Ishikawa (cell line): Measurements from ENCODE around the gene FN3K.

Experiments
- CEBPB ChIP-seq: IDR thresholded peaks from 2 replicates; pipeline ENCODE4 v1.6.1; 2012
- CREB1 ChIP-seq: IDR thresholded peaks from 2 replicates; pipeline ENCODE4 v1.6.1; 2012; ENCODE audit warnings: low read depth
- EGR1 ChIP-seq: IDR thresholded peaks from 2 replicates; pipeline ENCODE4 v1.6.1; 2012
- EP300 ChIP-seq: IDR thresholded peaks from 2 replicates; pipeline ENCODE4 v1.6.1; 2012; ENCODE audit warnings: borderline replicate concordance
- FOXM1 ChIP-seq: IDR thresholded peaks from 2 replicates; pipeline ENCODE4 v1.6.1; 2012; ENCODE audit warnings: low read depth, borderline replicate concordance
- NFIC ChIP-seq: IDR thresholded peaks from 2 replicates; pipeline ENCODE4 v1.6.1; 2012
- RAD21 ChIP-seq: IDR thresholded peaks from 2 replicates; pipeline ENCODE4 v1.6.1; 2012; ENCODE audit warnings: low read depth
- REST ChIP-seq: IDR thresholded peaks from 2 replicates; pipeline ENCODE4 v1.6.1; 2012; ENCODE audit warnings: low read depth, mild to moderate bottlenecking
- TAF1 ChIP-seq: IDR thresholded peaks from 2 replicates; pipeline ENCODE4 v1.6.1; 2012; ENCODE audit warnings: low read depth, mild to moderate bottlenecking
- YY1 ChIP-seq: IDR thresholded peaks from 2 replicates; pipeline ENCODE4 v1.6.1; 2012; ENCODE audit warnings: low read depth
- TF ChIP-seq, protein P1 (sequence below): IDR thresholded peaks from 2 replicates; pipeline ENCODE4 v1.6.1; 2012
- TF ChIP-seq, protein P2 (sequence below): IDR thresholded peaks from 2 replicates; pipeline ENCODE4 v1.6.1; 2012

DNA sequence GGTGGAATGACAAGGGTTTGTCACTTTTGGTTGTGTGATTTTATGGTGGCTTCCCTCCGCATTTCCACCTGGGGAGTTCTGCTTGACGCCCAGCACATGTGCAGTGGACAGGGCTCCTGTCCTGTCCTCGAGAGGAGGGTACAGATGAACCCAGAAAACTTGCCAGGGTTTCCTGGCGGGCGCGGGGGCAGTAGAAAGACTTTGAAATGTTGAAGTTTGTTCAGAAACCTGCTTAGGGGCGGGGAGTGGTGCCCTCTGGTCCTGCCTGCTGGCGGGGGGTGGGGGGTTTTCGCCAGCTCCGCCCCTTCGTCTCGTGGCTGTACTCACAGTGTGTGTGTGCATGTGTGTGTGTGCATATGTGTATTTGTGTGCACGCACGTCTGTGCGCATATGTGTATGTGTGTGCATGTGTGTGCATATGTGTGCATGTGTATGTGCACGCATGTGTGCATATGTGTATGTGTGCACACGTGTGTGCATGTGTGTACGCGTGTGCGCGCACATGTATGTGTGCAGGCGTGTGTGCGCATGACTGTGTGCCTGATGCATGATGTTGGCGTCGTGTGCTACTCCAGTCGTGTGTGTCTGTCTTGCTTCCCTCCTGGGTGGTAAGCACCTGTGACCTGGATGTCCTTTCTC lies 12.1 kb upstream of the FN3K start:
- TF ChIP-seq EP300 (no peak), EGR1 (no peak), YY1 (no peak), FOXM1 (no peak), RAD21 (no peak), TAF1 (no peak), NFIC (no peak), CEBPB (no peak), REST (no peak), CREB1 (no peak)
- TF ChIP-seq, protein P1, sequence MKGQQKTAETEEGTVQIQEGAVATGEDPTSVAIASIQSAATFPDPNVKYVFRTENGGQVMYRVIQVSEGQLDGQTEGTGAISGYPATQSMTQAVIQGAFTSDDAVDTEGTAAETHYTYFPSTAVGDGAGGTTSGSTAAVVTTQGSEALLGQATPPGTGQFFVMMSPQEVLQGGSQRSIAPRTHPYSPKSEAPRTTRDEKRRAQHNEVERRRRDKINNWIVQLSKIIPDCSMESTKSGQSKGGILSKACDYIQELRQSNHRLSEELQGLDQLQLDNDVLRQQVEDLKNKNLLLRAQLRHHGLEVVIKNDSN, result no peak
- TF ChIP-seq, protein P2, sequence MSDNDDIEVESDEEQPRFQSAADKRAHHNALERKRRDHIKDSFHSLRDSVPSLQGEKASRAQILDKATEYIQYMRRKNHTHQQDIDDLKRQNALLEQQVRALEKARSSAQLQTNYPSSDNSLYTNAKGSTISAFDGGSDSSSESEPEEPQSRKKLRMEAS, result no peak
